Liver (tissue), 9 donors: ENCODE measurements around the gene NSFL1C. TPM values are rescaled to one million over a fixed set of nuclear protein-coding genes. Genes with fewer than 3 reads are reported as not detected.

Experiments used
- DNase-seq: peaks from one replicate; pipeline ENCODE4 v3.0.0-alpha.2; 2017; ENCODE audit warnings: low spot score
- H3K27ac ChIP-seq, 2 donors: one replicate each; pipeline ENCODE4 v1.7.0; 2013; ENCODE audit warnings: inconsistent platforms in 2 of 2, low read length in 2 of 2, control low read depth in 1 of 2, low read depth in 1 of 2, mild to moderate bottlenecking in 1 of 2
- H3K27me3 ChIP-seq, 4 donors: one replicate each; pipeline versions ENCODE4 v1.6.1 to v1.7.0; 2013; ENCODE audit warnings: low read length in 3 of 4, inconsistent platforms in 1 of 4, mild to moderate bottlenecking in 1 of 4, moderate library complexity in 1 of 4; ENCODE audit not compliant: control insufficient read depth in 4 of 4, insufficient read depth in 4 of 4
- H3K36me3 ChIP-seq, 4 donors: one replicate each; pipeline versions ENCODE4 v1.6.1 to v1.7.0; 2013; ENCODE audit warnings: low read length in 3 of 4, mild to moderate bottlenecking in 3 of 4, low read depth in 1 of 4, moderate library complexity in 1 of 4; ENCODE audit not compliant: control insufficient read depth in 4 of 4, insufficient read depth in 3 of 4
- H3K4me1 ChIP-seq, 4 donors: one replicate each; pipeline versions ENCODE4 v1.6.1 to v1.7.0; 2013; ENCODE audit warnings: low read length in 3 of 4, mild to moderate bottlenecking in 3 of 4, moderate library complexity in 1 of 4; ENCODE audit not compliant: control insufficient read depth in 4 of 4, insufficient read depth in 4 of 4
- H3K4me3 ChIP-seq, 3 donors: one replicate each; pipeline versions ENCODE4 v1.6.1 to v1.7.0; 2013; ENCODE audit warnings: low read length in 3 of 3, control low read depth in 1 of 3, low read depth in 1 of 3, mild to moderate bottlenecking in 1 of 3
- H3K9ac ChIP-seq, 2 donors: one replicate each; pipeline ENCODE4 v1.7.0; 2013; ENCODE audit warnings: low read length in 2 of 2, mild to moderate bottlenecking in 2 of 2, moderate library complexity in 2 of 2, control low read depth in 1 of 2, low read depth in 1 of 2
- H3K9me3 ChIP-seq, 4 donors: one replicate each; pipeline versions ENCODE4 v1.6.1 to v1.7.0; 2013; ENCODE audit warnings: low read length in 3 of 4; ENCODE audit not compliant: control insufficient read depth in 4 of 4
- EGR1 ChIP-seq, 2 donors: IDR thresholded peaks; 2 replicates each; pipeline ENCODE4 v1.6.1; 2016 to 2018; ENCODE audit warnings: antibody characterized with exemption in 2 of 2, low read depth in 2 of 2
- FOXA1 ChIP-seq: IDR thresholded peaks from 2 replicates; pipeline ENCODE4 v1.6.1; 2016; ENCODE audit warnings: antibody characterized with exemption
- FOXA2 ChIP-seq: IDR thresholded peaks from 2 replicates; pipeline ENCODE4 v1.6.1; 2016; ENCODE audit warnings: antibody characterized with exemption
- GABPA ChIP-seq, 2 donors: IDR thresholded peaks in 1 of 2; conservative IDR thresholded peaks in 1 of 2; 2 replicates each; pipeline ENCODE4 v1.6.1; 2016; ENCODE audit warnings: antibody characterized with exemption in 2 of 2, mild to moderate bottlenecking in 1 of 2, moderate library complexity in 1 of 2
- HNF4A ChIP-seq, 2 donors: conservative IDR thresholded peaks; 2 replicates each; pipeline ENCODE4 v1.6.1; 2016; ENCODE audit warnings: antibody characterized with exemption in 2 of 2, mild to moderate bottlenecking in 2 of 2
- HNF4G ChIP-seq: IDR thresholded peaks from 2 replicates; pipeline ENCODE4 v1.6.1; 2016; ENCODE audit warnings: antibody characterized with exemption
- JUND ChIP-seq, 2 donors: IDR thresholded peaks; 2 replicates each; pipeline ENCODE4 v1.6.1; 2016; ENCODE audit warnings: antibody characterized with exemption in 2 of 2
- NR2F2 ChIP-seq: IDR thresholded peaks from 2 replicates; pipeline ENCODE4 v1.6.1; 2016; ENCODE audit warnings: antibody characterized with exemption
- RAD21 ChIP-seq, 2 donors: IDR thresholded peaks; 2 replicates each; pipeline ENCODE4 v1.6.1; 2016; ENCODE audit warnings: antibody characterized with exemption in 2 of 2, mild to moderate bottlenecking in 2 of 2
- REST ChIP-seq: IDR thresholded peaks from 2 replicates; pipeline ENCODE4 v1.6.1; 2016; ENCODE audit warnings: antibody characterized with exemption, mild to moderate bottlenecking
- RXRA ChIP-seq, 2 donors: IDR thresholded peaks; 2 replicates each; pipeline ENCODE4 v1.6.1; 2017 to 2018; ENCODE audit warnings: antibody characterized with exemption in 2 of 2, mild to moderate bottlenecking in 1 of 2
- SP1 ChIP-seq: IDR thresholded peaks from 2 replicates; pipeline ENCODE4 v1.6.1; 2018; ENCODE audit warnings: antibody characterized with exemption, mild to moderate bottlenecking
- TAF1 ChIP-seq: conservative IDR thresholded peaks from 2 replicates; pipeline ENCODE4 v1.6.1; 2016; ENCODE audit warnings: antibody characterized with exemption, mild to moderate bottlenecking
- YY1 ChIP-seq: IDR thresholded peaks from 2 replicates; pipeline ENCODE4 v1.6.1; 2016; ENCODE audit warnings: antibody characterized with exemption, mild to moderate bottlenecking
- ZBTB33 ChIP-seq: IDR thresholded peaks from 2 replicates; pipeline ENCODE4 v1.6.1; 2016; ENCODE audit warnings: antibody characterized with exemption
- WGBS: extraction: QIAGEN DNeasy Blood & Tissue Kit; methylation state at CpG from one replicate; pipeline ENCODE4 v1.1.7; 2013; 5-methylcytosine and 5-hydroxymethylcytosine counted together
- polyA plus RNA-seq, 2 donors: library from polyadenylated mRNA; stranded (reverse) in 1 of 2; unstranded in 1 of 2; fragments of 200-250 nt in 1 of 2; fragments of >200 nt in 1 of 2; fragmentation: Nextera tagmentation in 1 of 2; extraction: Ambion mirVana in 1 of 2; gene quantifications; one replicate each; pipeline versions ENCODE4 v1.2.1 to v1.2.3, GENCODE V29; 2013 to 2015
- total RNA-seq, 2 donors: library from RNA; depleted of rRNA; stranded (reverse); fragments of >200 nt; gene quantifications; one replicate each; pipeline ENCODE4 v1.2.3, GENCODE V29; 2014
- TF ChIP-seq, protein P1 (sequence below): IDR thresholded peaks from 2 replicates; pipeline ENCODE4 v1.6.1; 2016; ENCODE audit warnings: antibody characterized with exemption
- TF ChIP-seq, protein P2 (sequence below): fragments of 150-350 bp; IDR thresholded peaks from 2 replicates; pipeline ENCODE4 v1.5.1; 2017; ENCODE audit warnings: improper control_type of control experiment, low read depth, low read length; ENCODE audit not compliant: missing input control
- TF ChIP-seq, protein P3 (sequence below): IDR thresholded peaks from 2 replicates; pipeline ENCODE4 v1.6.1; 2016; ENCODE audit warnings: antibody characterized with exemption
- donor health status: healthy.
- donor health status: healthy.
- donor health status: healthy.
- donor health status: healthy.
- donor health status: healthy.

NSFL1C gene
- total and polyA plus RNA-seq, 4 donors = 13.7 to 49.0 (median 34.7) TPM

DNA sequence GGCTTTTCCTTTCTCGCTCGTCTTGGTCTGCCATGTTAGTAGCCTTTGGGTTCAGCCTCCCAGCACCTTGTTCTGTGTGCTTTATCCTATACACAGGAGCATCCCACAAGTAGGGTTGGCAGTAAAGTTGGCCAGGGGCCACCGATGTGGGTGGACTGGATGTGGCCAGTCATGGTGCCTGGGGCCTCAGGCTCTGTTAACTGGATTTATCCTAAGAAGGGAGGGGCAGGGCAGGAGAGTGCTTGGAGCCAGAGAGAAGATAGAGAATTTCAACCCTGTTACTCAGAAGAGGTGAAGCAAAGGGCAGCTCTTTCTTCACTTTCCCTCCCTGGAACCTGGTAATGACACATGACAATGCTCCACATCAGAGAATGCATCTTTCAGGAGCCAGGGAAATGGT is 38.7 kb upstream of the NSFL1C start:
- H3K4me3 ChIP-seq = no peak overlapping the region
- no peaks in the 10 kb centered on the region for H3K36me3 ChIP-seq
- no peak for DNase-seq
- H3K4me1 ChIP-seq = no peaks in the 10 kb centered on the region
- no peaks in the 10 kb centered on the region for H3K9me3 ChIP-seq
- TF ChIP-seq HNF4G = no peak
- no peak for TF ChIP-seq HNF4A (conservative IDR thresholded peaks at IDR 0.05)
- no peak for TF ChIP-seq NR2F2
- TF ChIP-seq, protein P1, sequence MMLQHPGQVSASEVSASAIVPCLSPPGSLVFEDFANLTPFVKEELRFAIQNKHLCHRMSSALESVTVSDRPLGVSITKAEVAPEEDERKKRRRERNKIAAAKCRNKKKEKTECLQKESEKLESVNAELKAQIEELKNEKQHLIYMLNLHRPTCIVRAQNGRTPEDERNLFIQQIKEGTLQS = no peak
- no peak for TF ChIP-seq FOXA2
- no peak for TF ChIP-seq RAD21 (IDR thresholded peaks at IDR 0.05)
- TF ChIP-seq, protein P2, sequence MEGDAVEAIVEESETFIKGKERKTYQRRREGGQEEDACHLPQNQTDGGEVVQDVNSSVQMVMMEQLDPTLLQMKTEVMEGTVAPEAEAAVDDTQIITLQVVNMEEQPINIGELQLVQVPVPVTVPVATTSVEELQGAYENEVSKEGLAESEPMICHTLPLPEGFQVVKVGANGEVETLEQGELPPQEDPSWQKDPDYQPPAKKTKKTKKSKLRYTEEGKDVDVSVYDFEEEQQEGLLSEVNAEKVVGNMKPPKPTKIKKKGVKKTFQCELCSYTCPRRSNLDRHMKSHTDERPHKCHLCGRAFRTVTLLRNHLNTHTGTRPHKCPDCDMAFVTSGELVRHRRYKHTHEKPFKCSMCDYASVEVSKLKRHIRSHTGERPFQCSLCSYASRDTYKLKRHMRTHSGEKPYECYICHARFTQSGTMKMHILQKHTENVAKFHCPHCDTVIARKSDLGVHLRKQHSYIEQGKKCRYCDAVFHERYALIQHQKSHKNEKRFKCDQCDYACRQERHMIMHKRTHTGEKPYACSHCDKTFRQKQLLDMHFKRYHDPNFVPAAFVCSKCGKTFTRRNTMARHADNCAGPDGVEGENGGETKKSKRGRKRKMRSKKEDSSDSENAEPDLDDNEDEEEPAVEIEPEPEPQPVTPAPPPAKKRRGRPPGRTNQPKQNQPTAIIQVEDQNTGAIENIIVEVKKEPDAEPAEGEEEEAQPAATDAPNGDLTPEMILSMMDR = no peak
- TF ChIP-seq EGR1 (IDR thresholded peaks at IDR 0.05; ENCODE audit: low read depth in 2 of 2) = no peak
- no peak for TF ChIP-seq SP1
- no peak for TF ChIP-seq REST
- TF ChIP-seq YY1 = no peak
- no peak for TF ChIP-seq GABPA (IDR thresholded peaks at IDR 0.05 in 1 of 2, conservative IDR thresholded peaks at IDR 0.05 in 1 of 2)
- no peak for TF ChIP-seq FOXA1
- WGBS = 84% methylated on average over 3 of the region's 3 CpGs
- H3K9ac ChIP-seq = no peak overlapping the region
- H3K27me3 ChIP-seq = peaks cover 0 to 2% (median 0%) of the 10 kb centered on the region in 4 donors
- no peak overlapping the region for H3K27ac ChIP-seq

DNA sequence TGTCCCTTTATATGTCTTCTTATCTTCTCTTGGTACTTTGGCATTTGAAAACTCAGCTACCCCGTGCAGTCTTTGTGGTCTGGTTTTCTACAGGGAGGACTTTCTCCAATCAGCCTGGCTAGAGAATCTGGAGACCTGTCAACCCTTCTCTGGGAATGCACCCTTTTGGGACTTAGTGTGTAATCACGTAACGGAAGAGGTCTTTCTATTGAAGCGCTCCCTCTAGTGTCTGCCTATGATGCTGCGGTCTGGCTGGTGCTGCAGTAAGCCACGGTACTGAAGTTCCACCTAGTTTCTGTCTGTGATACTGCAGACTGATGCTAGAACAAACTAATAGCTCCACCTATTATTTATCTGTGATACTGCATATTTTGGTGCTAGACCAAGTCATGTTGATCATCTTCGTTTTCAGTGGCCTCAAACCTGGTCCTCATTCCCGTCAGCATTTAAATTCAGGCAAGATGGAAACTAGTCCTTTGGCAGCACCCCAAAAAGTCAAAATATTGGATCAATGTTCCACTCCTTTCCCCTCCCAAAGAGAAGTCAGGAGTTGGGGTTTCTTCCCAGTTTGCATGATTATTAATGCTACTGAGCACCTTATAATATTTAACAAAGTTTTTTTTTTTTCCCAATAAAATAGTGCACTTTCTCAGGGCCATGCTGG is 37.0 kb upstream of the NSFL1C start:
- no peak overlapping the region for H3K4me3 ChIP-seq
- no peak overlapping the region for H3K9ac ChIP-seq
- H3K27ac ChIP-seq = no peak overlapping the region
- H3K36me3 ChIP-seq = no peaks in the 10 kb centered on the region
- peaks cover 0 to 3% (median 1%) of the 10 kb centered on the region in 4 donors for H3K27me3 ChIP-seq
- 2% methylated on average over 8 of the region's 8 CpGs for WGBS
- no peaks in the 10 kb centered on the region for H3K4me1 ChIP-seq
- DNase-seq = peak; percentile 68
- H3K9me3 ChIP-seq = no peaks in the 10 kb centered on the region
- TF ChIP-seq, protein P1 = peak; percentile 10
- TF ChIP-seq RAD21 (IDR thresholded peaks at IDR 0.05) (peak; percentile 97 to 99), YY1 (peak; percentile 32), GABPA (IDR thresholded peaks at IDR 0.05 in 1 of 2, conservative IDR thresholded peaks at IDR 0.05 in 1 of 2) (peak in 1 of 2 donors; percentile 46), SP1 (peak; percentile 36), ZBTB33 (no peak), FOXA1 (no peak), HNF4G (no peak), FOXA2 (peak; percentile 23), EGR1 (IDR thresholded peaks at IDR 0.05; ENCODE audit: low read depth in 2 of 2) (no peak), TAF1 (no peak), HNF4A (conservative IDR thresholded peaks at IDR 0.05) (no peak), JUND (IDR thresholded peaks at IDR 0.05) (no peak), NR2F2 (no peak), RXRA (IDR thresholded peaks at IDR 0.05) (peak; percentile 8 to 29)
- TF ChIP-seq, protein P2 = peak; percentile 99
- TF ChIP-seq, protein P3, sequence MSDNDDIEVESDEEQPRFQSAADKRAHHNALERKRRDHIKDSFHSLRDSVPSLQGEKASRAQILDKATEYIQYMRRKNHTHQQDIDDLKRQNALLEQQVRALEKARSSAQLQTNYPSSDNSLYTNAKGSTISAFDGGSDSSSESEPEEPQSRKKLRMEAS = peak; percentile 32
